Myocyte (in vitro differentiated cells): ENCODE data around the gene SQOR. TPM values are rescaled to one million over a fixed set of nuclear protein-coding genes. Genes with fewer than 3 reads are reported as not detected.

ENCODE experiments used
- DNase-seq: peaks from one replicate; pipeline ENCODE4 v3.0.0-alpha.2; 2012; ENCODE audit warnings: low read depth
- total RNA-seq: library from RNA; depleted of rRNA; stranded (reverse); fragments of >200 nt; gene quantifications from 2 replicates; pipeline ENCODE4 v1.2.3, GENCODE V29; 2014

SQOR gene
- total RNA-seq, 1 donor from 2014 or later, result 18.1 TPM

DNA sequence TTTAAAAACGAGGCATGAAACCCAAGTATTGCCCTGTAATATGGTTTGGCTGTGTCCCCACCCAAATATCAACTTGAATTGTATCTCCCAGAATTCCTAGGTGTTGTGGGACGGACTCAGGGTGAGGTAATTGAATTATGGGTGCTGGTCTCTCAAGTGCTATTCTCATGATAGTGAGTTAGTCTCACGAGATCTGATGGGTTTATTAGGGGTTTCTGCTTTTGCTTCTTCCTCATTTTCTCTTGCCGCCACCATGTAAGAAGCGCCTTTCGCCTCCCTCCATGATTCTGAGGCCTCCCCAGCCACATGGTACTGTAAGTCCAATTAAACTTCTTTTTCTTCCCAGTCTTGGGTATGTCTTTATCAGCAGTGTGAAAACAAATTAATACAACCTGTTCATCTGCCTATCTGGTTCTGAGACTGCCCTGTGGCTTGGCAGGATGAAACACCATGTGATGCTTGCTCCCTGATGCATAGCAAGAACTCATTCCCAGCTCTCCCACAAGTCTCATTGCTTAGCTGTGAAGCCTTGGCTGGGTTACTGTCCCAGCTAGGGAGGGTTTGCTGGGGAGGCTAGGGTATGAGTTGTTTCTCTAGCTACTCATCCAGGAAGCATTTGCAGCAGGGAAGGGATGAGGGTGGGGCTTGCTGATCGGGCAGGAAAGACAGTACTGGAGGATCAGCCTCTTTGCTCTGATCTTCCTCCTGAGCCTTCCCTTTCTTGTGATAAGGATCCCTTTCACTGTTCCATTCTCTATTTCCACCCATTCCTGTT lies 3.7 kb upstream of the SQOR start:
- peak; percentile 60 for DNase-seq

- DNase-seq, result no peak
Measured at GRCh38 chr15:45631776-45632175, 3.1 kb upstream of the SQOR start.

DNA sequence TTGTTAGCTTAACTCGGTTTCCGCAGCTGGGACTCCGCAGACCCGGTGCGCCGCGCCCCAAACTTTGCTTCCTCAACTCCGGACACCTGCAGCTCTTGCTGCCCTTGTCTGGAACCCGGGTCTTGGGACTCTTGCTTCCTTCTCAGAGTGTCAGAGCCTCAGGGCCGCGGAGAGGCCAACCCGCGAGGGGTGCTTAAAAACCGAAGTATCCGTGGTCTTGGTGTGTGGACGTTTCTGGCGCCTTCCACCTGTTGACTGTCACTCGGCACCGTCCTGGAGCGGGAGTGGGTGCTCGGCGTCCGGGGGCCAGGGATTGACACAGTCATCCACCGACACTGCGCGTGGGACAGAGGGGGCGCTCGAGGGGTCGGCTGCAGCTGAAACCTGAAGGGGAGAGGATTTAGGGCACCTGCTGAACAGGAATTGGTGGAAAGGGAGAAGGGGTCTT lies 386 bp downstream of the SQOR start:
- DNase-seq, result peak; percentile 74

GRCh38 chr15:45635763-45636292 lies 999 bp downstream of the SQOR start:
- no peak for DNase-seq

- DNase-seq, result no peak
Measured at GRCh38 chr15:45637141-45637540, 2.3 kb downstream of the SQOR start.

DNA sequence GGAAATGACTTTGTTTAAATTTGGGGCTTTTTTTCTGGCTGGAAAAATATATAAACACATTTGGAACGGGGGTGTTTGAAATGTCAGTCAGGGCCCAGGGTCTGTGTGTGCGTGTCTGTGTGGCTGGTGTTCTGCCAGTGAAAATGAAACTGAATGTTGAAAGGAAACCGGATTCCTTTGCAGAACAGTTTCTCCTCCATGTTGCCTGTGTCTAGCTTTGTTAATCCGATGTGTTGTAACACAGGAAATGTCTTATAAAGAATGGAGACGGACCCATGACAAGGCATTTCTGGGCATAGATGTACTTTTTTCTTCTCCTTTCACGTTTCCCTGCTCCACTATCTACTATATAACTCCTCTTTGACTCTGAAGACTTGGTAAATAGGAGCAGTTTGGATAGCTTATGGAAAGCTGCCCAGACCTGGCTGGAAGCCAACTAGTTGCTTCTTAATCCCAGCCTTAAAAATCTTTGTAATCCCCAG lies 2.8 kb downstream of the SQOR start:
- peak; percentile 76 for DNase-seq

DNA sequence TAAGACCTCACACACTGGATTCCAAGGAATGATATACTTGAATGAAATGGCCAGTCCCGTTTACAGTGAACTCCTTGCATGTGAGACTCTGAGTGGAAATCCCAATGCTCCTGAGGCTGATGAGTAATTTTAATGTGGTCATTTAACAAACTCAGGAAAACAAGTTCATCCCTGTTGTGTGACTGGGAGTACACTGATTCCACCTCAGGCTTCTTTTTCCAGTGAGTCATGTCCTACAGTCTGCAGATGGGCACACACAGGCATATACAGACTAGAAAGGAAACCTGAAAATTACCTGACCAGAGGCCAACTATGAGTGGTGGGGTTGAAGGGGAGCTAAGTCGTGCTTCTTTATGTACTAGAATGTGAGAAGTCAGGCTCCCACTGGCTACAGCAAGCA lies 5.8 kb downstream of the SQOR start:
- peak; percentile 81 for DNase-seq

DNA sequence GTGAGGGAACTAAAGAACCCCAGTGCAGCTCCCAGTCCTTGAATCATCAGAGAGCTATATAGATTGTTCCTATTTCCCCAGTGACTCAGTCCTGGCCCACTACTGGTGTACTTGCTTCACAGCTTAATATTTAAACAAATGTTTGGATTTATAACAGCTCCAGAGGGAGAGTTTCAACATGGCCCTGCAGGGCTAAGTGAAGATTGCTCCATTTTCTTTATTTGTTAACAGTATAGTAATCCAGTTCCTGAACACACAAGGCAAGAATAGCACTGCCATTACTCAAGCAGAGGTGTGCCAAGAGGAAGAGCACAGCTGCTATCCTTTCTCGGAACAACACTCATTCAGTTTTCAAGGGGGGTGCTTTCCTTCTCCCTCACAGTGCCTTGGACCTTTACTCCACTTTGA lies 6.5 kb downstream of the SQOR start:
- peak; percentile 73 for DNase-seq

DNA sequence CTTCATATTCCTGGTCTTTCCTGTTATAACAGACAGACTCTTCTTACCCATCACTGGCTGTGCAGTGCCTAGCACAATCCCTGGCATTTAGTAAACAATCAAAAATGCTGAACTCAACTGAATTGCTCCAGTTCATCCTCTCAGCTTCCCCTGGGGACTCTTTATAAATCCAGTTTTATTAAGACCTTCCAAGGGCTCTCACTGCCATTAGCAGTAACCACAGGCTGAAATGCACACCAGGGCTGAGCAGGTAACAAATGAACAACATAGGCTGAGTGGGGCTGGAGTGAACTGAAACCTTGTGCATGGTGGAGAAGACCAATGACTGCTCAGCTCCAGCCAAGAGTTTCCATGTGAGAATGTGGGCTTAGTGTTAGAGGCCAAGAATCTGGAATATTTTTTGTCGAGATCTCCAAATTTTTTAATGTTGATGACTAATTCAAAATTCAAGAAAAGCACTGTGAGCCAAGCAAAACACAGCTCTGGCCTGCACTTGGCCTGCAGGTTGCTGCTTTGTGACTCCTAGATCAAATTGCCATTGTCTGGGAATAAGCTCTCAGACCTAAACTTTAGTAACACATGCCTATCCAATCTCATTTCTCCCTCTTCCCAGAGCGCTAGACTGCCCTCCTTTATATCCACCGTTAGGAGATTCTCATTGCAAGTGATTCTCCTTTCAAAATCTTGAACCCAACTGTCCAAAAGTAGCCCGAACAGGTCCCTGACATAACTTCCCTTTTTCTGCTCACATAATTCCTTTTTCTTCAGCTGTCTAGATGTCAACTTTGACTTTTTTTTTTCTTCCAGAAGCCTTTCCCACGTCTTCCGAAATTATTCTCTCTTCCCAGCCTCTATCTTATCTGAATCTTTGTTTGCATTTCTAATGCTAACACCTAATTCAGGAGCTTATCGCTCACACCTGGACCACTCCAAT lies 7.4 kb downstream of the SQOR start:
- DNase-seq, result peak; percentile 71

- DNase-seq, result no peak
Measured at GRCh38 chr15:45644437-45644836, 9.6 kb downstream of the SQOR start.

DNA sequence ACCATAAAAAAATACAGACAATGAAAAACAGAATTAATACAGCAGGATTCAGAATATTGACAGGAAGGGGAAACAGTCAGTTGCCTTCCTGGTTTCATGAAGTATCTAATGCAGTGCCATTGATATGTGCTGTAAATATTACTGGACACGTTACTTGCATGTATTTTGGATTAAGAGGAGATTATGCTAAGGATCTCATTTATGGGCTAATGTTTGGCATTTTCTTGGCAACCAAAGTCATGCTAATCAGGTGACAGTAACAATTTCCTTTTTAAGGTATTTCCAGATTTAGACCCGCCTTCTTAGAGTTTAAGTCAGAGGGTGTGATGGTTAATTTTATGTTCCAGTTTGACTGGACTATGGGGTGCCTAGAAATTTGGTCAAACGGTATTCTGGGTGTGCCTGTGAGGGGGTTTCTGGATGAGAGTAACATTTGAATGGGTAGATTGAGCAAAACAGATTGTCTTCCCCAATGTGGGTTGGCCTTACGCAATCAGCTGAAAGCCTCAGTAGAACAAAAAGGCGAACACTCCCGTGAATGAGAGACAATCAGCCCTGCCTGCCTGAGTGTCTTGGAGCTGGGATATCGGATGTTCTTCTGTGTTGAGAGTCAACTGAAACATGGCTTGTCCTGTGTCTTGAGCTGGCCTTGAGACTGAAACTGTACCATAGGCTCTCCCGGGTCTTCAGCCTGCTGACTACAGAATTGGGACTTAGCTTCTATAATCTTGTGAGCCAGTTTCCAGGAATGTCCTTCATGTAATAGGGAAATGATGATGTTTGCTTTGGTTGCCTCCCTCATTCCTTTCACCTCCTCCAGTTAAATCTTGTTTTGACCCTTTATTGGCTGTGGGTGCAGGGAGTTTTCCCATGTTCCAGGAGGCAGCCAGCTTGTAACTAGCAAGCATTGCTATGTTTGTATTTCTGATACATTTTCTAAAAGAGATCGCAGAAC lies 10.5 kb downstream of the SQOR start:
- no peak for DNase-seq

DNA sequence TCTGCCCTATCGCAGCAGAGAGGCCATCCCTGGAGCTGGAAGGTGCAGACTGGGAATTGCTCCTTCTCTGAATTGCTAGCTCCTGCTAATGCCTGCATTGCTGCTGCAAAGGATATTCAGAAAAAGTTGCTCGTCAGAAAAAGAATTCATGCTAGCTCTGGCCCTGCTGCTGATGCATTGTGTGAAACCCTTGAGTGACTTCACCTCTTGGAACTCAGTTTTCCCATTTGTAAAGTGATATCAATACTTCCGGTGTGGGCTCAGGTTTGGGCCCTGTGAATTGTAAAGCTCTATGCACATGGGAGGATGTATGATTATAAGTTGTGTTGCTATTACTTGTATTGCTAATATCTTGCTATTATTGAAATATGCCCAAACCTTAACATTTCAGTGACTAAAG lies 11.4 kb downstream of the SQOR start:
- DNase-seq, result no peak

DNA sequence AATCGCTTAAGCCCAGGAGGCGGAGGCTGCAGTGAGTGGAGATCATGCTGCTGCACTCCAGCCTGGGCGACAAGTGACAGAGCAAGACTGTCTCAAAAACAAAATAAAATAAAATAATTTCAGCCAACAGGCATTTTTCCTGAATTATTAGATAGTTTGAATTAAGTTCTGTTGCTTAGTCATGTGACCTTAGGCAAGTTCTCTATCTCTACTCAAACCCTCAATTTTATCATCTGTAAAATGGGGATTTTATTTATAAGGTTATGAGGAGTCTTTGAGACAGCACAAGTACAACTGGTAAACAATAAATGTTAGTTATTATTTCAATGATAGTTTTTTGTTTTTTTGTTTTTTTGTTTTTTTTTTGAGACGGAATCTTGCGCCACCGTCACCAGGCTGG lies 13.0 kb downstream of the SQOR start:
- DNase-seq, result no peak

- DNase-seq, result peak; percentile 71
Measured at GRCh38 chr15:45648521-45649200, 13.8 kb downstream of the SQOR start.

GRCh38 chr15:45650007-45650406 lies 15.2 kb downstream of the SQOR start:
- peak; percentile 39 for DNase-seq

GRCh38 chr15:45650889-45651525 lies 16.2 kb downstream of the SQOR start:
- DNase-seq, result no peak

DNA sequence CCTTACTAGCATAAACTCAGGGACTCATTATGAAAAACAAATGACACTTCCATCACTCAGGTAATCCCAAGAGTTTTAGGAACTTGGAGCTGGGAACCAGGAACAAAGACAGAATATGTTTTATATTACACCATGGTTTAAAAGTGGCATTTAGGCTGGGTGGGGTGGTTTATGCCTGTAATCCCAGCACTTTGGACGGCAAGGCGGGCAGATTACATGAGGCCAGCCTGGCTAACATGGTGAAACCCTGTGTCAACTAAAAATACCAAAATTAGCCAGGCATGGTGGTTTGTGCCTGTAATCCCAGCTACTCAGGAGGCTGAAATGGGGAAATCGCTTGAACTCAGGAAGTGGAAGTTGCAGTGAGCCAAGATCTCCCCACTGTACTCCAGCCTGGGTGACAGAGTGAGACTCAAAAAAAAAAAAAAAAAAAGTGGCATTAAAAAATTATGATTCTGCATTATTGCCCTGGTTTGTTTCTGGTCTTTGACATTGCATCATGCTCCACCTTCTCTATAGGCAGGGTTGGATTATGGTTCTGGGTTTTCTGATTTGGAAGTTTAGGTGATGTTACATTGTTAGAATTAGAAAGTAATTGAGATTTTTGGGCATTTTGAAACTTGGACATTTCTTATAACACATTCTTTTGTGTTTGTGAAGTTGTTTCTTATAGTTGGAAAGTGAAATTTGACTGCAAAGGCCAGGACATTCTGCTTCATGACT lies 19.0 kb downstream of the SQOR start:
- no peak for DNase-seq

GRCh38 chr15:45654749-45655148 lies 19.9 kb downstream of the SQOR start:
- DNase-seq, result no peak

DNA sequence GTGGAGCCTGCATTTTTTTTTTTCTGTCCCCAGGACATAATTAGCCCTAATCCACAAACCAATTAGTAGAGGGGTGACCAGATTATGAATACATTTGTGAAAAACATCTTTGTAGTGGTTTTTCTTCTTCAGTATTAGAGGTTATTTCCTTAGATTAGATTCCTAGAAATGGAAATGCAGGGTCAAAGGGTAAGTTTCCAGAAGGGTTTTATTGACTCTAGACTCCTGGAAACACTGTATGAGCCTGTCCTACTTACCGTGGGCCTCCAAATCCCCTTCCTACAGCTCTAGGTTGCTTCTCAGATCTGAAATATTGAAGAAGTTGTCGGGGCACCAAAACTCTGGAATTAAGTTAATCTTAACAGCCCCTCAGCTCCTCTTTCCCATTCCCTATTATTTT lies 22.4 kb downstream of the SQOR start:
- DNase-seq, result no peak
